ENCODE results near the gene SLC31A1.

The SLC31A1 gene

GRCh38 chr9:113274474-113275156 lies 53.3 kb downstream of the SLC31A1 start:
- TF ChIP-seq, protein P1, sequence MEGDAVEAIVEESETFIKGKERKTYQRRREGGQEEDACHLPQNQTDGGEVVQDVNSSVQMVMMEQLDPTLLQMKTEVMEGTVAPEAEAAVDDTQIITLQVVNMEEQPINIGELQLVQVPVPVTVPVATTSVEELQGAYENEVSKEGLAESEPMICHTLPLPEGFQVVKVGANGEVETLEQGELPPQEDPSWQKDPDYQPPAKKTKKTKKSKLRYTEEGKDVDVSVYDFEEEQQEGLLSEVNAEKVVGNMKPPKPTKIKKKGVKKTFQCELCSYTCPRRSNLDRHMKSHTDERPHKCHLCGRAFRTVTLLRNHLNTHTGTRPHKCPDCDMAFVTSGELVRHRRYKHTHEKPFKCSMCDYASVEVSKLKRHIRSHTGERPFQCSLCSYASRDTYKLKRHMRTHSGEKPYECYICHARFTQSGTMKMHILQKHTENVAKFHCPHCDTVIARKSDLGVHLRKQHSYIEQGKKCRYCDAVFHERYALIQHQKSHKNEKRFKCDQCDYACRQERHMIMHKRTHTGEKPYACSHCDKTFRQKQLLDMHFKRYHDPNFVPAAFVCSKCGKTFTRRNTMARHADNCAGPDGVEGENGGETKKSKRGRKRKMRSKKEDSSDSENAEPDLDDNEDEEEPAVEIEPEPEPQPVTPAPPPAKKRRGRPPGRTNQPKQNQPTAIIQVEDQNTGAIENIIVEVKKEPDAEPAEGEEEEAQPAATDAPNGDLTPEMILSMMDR (IDR thresholded peaks at IDR 0.05), result no peak
- Histone ChIP-seq H3K27ac (peak overlapping the region; percentile 92 to 97), H3K4me3 (peak overlapping the region; percentile 92)
- no peak for DNase-seq (ENCODE audit: low spot score)

GRCh38 chr9:113275157-113276131 lies 54.1 kb downstream of the SLC31A1 start, which contains the start of the genes CDC26 and PRPF4:
Gene CDC26, minus strand, starts transcription at chr9:113275572. Its CDS starts 3,065 bp downstream, at chr9:113272507.
Gene PRPF4, plus strand, starts transcription at chr9:113275658. Its CDS starts 86 bp downstream, at chr9:113275744.
- H3K4me3 ChIP-seq, result peak within 1 kb of the TSS; percentile 92
- peak; percentile 99 for DNase-seq (ENCODE audit: low spot score)
- TF ChIP-seq, protein P1 (IDR thresholded peaks at IDR 0.05), result no peak
- H3K27ac ChIP-seq, result peak within 1 kb of the TSS; percentile 92 to 97

- H3K27ac ChIP-seq, result no peak overlapping the region
- no peak overlapping the region for H3K4me3 ChIP-seq
- TF ChIP-seq, protein P1 (IDR thresholded peaks at IDR 0.05), result no peak
- DNase-seq (ENCODE audit: low spot score), result no peak
Observed at GRCh38 chr9:113278840-113279239, 57.5 kb downstream of the SLC31A1 start.

DNA sequence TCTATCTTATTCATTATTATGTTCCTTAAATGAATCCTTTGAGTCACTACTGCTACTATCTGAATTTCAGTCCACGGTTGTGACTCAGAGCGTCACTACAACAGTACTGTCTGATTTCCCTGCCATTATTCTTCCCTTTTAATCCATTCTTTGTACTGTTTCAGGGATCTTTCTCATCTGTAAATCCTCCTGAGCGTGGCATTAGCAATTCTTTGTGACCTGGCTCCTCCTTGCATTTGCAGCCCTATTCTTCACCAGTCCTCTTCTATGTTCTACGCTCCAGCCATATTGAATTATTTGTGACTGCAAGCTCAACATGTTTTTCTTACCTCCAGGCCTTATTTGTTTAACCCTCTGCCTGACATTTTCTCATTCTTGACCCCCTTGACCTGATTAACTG lies 60.0 kb downstream of the SLC31A1 start:
- no peak for DNase-seq (ENCODE audit: low spot score)
- TF ChIP-seq, protein P1 (IDR thresholded peaks at IDR 0.05), result no peak
- no peak overlapping the region for H3K27ac ChIP-seq

GRCh38 chr9:113289091-113289490 lies 67.7 kb downstream of the SLC31A1 start:
- TF ChIP-seq, protein P1 (IDR thresholded peaks at IDR 0.05), result no peak
- no peak for DNase-seq (ENCODE audit: low spot score)
- Histone ChIP-seq H3K27ac (no peak overlapping the region), H3K4me3 (no peak overlapping the region)

More for the DNA sequence above, 60.0 kb downstream of the SLC31A1 start:
- no peak overlapping the region for H3K4me3 ChIP-seq

DNA sequence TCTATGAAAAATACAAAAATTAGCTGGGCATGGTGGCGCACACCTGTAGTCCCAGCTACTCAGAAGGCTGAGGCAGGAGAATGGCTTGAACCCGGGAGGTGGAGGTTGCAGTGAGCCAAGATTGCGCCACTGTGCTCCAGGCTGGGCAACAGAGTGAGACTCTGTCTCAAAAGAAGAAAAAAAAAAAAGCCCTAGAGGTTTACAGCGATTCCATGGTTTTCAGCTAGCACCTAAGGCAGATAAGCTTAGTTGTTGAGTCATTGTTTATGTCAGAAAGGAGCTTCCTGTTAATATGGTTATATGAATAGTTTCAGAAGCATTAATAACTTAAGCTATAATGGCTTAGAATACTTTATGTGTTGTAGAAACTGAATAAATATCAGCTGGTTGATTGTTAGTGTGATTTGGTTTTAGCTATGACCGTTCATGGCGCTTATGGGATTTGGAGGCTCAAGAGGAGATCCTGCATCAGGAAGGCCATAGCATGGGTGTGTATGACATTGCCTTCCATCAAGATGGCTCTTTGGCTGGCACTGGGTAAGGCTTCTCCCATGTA lies 68.8 kb downstream of the SLC31A1 start:
- TF ChIP-seq, protein P1 (IDR thresholded peaks at IDR 0.05), result no peak
- H3K4me3 ChIP-seq, result no peak overlapping the region
- no peak for DNase-seq (ENCODE audit: low spot score)
- H3K27ac ChIP-seq, result no peak overlapping the region
